ENCODE data around the gene XRCC5.

Gene XRCC5

GRCh38 chr2:216229277-216229914 lies 120.2 kb downstream of the XRCC5 start:
- no peak for DNase-seq (ENCODE audit: low read depth, low spot score)

DNA sequence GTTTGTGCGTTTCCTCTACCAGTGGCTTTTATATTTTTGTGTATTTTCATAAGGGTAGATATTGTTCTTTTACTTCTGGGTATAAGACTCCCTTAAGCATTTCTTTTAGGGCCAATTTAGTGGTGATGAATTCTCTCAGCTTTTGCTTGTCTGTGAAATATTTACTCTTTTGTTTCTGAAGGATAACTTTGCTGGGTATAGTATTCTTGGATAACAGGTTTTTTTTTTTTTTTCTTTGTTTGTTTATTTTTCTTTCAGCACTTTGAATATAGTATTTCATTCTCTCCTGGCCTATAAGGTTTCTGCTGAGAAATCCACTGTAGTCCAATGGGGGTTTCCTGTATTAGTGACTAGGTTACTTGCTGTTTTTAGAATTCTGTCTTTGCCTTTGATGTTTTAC lies 122.7 kb downstream of the XRCC5 start:
- DNase-seq (ENCODE audit: low read depth, low spot score), result no peak

DNA sequence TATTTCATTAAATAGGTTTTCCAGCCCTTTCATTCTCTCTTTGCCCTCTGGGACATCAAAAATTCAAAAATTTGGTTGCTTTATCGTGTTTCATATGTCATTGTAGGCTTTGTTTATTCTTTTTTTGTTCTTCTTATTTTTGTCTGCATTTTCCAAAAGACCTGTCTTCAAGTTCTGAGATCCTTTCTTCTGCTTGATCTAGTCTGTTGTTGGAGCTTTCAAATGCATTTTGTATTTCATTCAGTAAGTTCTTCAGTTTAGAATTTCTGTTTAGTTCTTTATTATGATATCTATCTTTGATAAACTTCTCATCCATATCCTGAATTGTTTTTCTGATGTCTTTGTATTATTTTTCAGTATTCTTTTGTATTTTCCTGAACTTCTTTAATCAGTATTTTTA lies 123.6 kb downstream of the XRCC5 start:
- DNase-seq (ENCODE audit: low read depth, low spot score), result no peak

DNA sequence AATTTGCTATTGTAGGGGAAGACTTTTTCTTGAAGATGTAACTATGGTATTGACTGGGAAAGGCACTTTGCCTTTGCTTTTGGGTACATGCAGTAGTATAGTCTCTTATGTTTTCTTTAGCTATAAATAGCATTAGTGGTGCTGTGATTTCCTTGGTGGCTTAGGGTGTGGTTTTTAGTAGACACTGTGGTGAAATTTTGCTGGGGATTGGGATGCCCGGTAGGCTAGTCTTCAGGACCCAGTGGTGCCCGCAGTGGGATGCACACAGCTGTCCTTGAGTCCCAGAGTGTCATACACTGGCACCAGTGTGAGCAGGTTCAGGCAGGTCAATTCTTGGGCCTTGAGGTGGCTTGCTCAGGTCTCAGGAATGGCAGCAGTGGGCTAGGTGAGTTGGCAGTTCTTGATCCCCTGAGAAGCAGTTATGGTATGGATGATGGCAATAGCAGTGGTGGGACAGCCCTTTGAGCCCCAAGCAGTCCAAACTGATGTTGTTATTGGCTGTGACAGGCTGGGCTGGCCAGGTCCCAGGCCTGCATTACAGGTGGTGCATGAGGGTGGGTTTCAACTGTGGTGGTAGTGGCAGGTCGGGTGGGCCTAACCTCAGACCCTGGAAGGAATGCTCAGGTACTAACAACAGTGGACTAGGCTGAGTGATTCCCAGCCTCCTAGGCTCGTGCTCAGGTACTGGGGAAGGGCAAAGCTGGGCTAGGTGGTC lies 124.3 kb downstream of the XRCC5 start:
- no peak for DNase-seq (ENCODE audit: low read depth, low spot score)

DNA sequence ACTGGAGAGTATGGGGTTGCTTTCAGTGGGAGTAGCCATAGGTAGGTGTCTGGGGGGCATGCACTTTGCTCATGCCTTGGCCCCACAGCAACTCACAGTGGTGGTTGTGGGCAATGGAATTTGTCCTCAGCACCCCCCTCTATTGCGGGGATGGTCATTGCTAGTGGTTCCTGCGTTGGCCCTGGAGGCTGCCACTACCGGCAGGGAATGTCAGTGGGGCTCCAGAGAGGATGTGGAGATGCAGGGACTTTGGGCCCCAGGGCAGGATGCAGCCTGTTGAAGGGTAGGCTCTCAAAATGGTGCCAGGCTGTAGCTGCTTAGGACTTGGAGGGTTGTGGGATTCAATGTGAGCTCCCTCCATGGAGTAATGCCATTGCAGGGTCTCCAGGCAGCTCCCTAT lies 125.0 kb downstream of the XRCC5 start:
- DNase-seq (ENCODE audit: low read depth, low spot score), result no peak

DNA sequence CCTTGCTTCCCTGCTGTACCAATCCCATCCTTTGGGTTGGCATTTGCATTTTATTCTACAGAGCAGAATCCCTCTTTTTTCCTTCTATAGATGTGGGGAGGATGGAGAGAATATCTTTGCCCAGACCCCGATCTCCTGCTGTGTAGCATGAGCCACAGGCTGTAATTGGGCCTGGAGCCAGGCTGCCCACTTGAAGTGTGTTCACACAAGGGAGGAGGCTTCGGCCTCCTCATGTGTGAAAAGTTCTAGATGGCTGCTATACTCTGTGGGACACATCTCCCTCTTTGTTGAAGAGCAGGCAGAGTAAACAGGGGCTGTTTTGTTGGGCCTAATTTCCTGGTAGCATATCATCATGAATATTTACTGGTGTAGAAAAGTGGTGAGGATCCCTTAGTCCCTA lies 126.3 kb downstream of the XRCC5 start:
- no peak for DNase-seq (ENCODE audit: low read depth, low spot score)

- no peak for DNase-seq (ENCODE audit: low read depth, low spot score)
Measured at GRCh38 chr2:216235896-216236295, 126.7 kb downstream of the XRCC5 start.

GRCh38 chr2:216236486-216236885 lies 127.3 kb downstream of the XRCC5 start:
- DNase-seq (ENCODE audit: low read depth, low spot score), result no peak

DNA sequence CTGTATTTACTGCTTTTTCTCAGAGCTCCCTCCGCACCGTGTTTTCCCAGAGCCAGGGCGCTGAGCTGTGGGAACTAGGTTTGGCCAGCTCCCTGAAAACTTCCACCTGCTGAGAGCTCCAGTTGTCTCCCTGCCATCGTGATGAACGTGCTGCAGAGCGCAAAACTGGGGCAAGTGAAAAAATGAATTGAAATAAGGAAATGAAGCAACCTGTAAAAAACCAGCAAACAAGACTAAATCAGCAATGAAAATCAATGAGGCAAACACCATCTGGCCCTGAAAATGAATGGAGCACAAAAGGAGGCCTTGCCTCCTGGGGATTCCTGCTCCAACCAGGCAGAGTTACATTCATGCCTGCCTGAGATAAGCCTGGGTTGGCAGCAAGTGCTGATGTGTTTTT lies 133.2 kb downstream of the XRCC5 start:
- DNase-seq (ENCODE audit: low read depth, low spot score), result no peak

- DNase-seq (ENCODE audit: low read depth, low spot score), result no peak
Measured at GRCh38 chr2:216243026-216243425, 133.9 kb downstream of the XRCC5 start.

- DNase-seq (ENCODE audit: low read depth, low spot score), result no peak
Measured at GRCh38 chr2:216245391-216245975, 136.3 kb downstream of the XRCC5 start.

DNA sequence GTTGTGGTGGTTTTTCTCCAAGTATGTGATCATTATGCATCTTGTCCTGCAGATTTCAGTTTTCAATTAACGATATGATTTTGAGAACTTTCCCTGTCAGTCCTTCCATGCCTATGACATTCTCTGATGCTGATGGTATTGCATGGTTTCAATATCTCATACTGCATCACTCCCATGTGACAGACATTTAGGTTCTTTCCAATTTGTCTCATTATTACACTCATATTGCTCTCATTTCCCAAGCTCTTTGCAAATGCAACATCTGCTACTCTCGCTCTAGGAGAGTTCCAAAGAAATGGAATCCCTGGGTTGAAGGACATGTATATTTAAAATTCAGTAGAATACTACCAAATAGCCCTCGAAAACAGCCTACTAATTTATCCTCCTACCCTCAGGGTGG lies 137.6 kb downstream of the XRCC5 start:
- DNase-seq (ENCODE audit: low read depth, low spot score), result no peak

All from ELF-1 (cell line).